Gastrocnemius medialis (tissue), 4 donors: ENCODE data around the gene AP5B1.
A peak's percentile ranks its signal among the peaks of the same experiment; 100 is the strongest.

ENCODE experiments used
- CTCF ChIP-seq, 5 experiments: fragments of 450-650 bp in 3 of 5; fragments of 200-600 bp in 2 of 5; sonication (generic) in 2 of 5; IDR thresholded peaks in 4 of 5; conservative IDR thresholded peaks in 1 of 5; 1 replicate in 4 of 5; 2 replicates in 1 of 5; pipeline ENCODE4 v1.5.1; 2016 to 2019; ENCODE audit warnings: antibody characterized with exemption in 5 of 5, mild to moderate bottlenecking in 3 of 5, moderate library complexity in 3 of 5
- POLR2A ChIP-seq, 2 donors: fragments of 450-650 bp; IDR thresholded peaks; one replicate each; pipeline ENCODE4 v1.6.1; 2017; ENCODE audit warnings: antibody characterized with exemption in 2 of 2, mild to moderate bottlenecking in 2 of 2, moderate library complexity in 2 of 2

GRCh38 chr11:65780770-65781151 lies at the start of gene AP5B1:
- no peak for TF ChIP-seq CTCF (IDR thresholded peaks at IDR 0.05 in 4 of 5, conservative IDR thresholded peaks at IDR 0.05 in 1 of 5)
- peak; percentile 67 to 89 for TF ChIP-seq POLR2A (IDR thresholded peaks at IDR 0.05)
